GM21526 (cell line): ENCODE results near the gene PARD3.
"Not testable (repeated sequence)": the region's sequence is repeated elsewhere in the genome, so short reads cannot be mapped to it uniquely, and the experiment has no call there.

Experiments
- ATAC-seq: cut with Tn5 transposase; IDR thresholded peaks from one replicate; pipeline ENCODE4 v1.9.1; 2021; ENCODE audit warnings: moderate library complexity; ENCODE audit not compliant: unreplicated experiment, low FRiP score

The PARD3 gene

GRCh38 chr10:34661580-34661979 lies 153.5 kb downstream of the PARD3 start:
- no peak for ATAC-seq

GRCh38 chr10:34658934-34659333 lies 156.2 kb downstream of the PARD3 start:
- ATAC-seq, result no peak

GRCh38 chr10:34656661-34657060 lies 158.4 kb downstream of the PARD3 start:
- no peak for ATAC-seq

- peak; percentile 68 for ATAC-seq
These were observed 159.6 kb downstream of the PARD3 start for GRCh38 chr10:34655286-34656170.

GRCh38 chr10:34654211-34654610 lies 160.9 kb downstream of the PARD3 start:
- ATAC-seq, result no peak

- ATAC-seq, result no peak
These were observed 161.6 kb downstream of the PARD3 start for GRCh38 chr10:34653530-34653929.

DNA sequence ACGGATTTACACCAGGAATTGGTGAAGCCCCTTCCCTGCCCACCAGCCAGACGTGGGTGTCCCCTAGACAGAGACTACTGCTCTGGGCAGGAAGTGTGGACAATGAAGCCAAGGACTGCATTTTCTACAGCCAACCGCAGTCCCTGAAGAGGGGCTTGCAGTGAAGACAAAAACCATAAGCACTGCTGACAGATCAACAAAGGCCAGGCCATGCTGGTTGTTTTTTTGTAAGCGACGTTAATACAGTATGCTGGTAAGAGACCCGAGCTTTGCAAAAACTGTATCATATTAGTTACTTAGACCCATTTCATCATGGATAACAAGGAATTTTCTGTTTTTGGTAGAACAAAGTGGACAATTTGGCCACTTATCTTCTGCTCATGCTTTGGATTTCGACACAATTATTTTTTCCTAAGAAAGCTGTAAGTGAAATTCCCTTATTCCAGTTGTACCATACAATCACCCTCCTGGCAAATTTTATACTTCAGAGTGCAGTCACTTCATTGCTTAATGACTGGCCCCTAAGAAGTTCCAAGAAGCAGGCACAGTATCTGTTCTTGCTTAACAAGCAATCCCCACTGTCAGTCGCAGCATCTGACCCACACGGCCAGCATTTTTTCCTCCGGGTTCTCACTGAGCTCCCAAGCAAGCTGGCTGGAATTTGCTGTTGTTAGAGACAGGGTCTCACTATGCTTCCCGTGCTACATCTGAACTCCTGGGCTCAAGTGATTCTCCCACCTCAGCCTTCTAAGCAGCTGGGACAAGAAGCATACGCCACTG lies 163.5 kb downstream of the PARD3 start:
- ATAC-seq, result no peak

DNA sequence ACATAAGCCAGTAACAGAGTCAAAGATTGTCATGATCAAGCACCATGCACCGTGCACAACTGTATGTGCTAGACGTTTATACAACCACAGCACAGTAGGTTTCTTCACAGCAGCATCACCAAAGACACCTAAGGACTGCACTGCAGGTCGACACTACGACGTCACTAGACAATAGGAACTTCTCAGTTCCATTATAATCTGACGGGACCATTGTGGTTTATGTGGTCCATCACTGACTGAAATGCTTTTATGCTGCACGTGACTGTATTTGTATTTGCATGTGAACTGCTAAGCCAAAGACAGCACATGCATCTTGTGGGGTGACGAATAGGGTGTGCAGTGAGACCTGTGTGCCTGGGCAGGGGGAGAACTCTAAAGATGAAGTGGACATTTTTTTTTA lies 164.9 kb downstream of the PARD3 start:
- no peak for ATAC-seq

DNA sequence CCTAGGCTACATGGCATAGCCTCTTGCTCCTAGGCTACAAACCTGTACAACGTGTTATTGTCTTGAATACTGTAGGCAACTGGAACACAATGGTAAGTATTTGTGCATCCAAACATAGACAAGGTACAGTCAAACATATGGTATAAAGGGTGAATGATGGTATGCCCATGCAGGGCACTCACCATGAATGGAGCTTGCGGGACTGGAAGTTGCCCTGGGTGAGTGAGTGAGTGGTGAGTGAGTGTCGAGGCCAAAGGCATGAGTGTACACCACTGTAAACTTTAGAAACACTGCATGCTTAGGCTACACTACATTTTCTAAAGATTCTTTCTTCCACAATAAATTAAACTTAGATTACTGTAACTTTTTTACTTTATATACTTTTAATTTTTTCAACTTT lies 165.7 kb downstream of the PARD3 start:
- no peak for ATAC-seq

DNA sequence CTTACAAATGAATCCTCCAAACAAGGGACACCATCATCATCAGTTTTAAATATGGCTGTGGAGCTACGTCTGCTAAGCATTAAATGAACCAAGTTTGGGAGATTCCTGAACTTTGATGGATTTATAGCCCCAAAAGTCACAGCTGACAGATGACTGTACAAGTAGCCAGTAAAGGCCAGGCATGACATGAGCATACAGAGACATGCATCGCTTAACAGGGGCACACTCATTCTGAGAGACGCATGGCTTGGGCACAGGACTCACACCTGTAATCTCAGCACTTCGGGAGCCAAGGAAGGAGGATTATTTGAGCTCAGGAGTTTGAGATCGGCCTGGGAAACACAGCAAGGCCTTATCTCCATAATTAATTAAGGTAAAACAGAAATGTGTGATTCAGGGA lies 166.2 kb downstream of the PARD3 start:
- no peak for ATAC-seq

DNA sequence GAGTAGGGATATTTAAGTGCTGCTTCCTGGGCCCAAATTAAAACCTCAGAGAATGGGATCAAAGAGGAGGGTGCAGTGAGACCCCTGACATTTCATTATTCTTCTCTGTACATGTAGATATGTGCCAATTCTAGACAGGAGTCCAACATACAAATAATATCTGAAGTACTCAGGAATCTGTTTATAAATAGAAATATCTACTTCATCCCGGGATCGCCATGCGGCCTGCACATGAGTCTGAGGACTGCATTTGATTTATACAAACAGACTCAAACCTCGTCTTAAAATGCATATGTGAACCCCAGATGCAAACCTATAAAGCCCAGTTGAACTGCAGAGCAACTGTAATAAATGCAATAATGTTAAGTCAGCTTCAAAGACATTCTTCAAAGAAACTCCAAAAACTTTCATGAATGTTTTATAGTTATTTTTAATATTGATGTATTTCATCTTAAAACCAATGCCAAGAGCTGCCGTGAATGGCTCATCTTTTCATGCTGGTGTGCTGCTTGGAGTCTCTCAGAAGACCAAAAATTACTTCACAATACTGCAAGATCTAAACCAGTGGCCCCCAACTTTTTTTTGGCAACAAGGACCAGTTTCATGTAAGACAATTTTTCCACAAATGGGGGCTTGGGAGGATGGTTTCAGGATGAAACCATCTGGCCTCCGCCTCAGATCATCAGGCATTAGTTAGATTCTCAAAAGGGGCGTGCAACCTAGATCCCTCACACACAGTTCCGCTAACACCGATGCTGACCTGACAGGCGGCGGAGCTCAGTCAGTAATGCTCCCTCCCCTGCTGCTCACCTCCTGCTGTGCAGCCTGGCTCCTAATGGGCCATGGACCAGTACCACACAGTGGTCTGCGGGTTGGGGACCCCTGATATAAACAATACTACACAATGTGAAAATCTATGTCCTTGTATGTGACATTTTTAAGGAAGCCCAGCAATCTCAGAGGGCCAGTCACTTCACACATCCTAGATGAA lies 166.9 kb downstream of the PARD3 start:
- no peak for ATAC-seq

- no peak for ATAC-seq
These were observed 167.9 kb downstream of the PARD3 start for GRCh38 chr10:34647160-34647559.

DNA sequence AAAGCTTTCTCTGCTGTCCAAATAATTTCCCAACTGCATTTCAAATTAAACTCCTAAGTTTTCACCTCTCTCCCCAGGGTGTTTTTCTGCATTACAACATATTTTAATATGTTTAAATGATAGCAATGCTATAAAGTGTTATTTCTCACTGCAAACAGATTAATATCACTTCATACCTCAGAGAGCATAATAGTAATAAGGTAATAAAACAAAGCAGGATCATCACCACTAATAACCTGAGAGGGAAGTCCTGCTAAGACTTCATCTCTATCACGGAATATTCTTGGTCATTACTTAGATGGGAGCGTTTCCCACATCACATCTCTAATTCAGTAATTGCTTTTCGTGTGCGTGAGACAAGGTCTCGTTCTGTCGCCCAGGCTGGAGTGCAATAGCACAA lies 168.8 kb downstream of the PARD3 start:
- ATAC-seq, result no peak

DNA sequence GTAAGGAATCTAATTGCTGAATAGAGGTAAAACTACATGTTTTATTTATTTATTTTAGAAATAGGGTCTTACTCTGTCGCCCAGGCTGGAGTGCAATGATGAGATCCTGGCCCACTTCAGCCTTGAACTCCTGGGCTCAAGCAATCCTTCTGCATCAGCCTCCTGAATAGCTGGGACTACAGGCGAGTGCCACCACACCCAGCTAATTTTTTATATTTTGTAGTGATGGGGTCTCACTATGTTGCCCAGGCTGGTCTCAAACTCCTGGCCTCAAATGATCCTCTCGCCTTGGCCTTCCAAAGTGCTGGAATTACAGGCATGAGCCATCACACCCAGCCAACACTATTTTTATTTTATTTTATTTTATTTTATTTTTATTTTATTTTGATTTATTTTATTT lies 170.3 kb downstream of the PARD3 start:
- not testable (repeated sequence) for ATAC-seq

GRCh38 chr10:34644224-34644623 lies 170.9 kb downstream of the PARD3 start:
- ATAC-seq, result no peak

GRCh38 chr10:34643620-34644019 lies 171.5 kb downstream of the PARD3 start:
- ATAC-seq, result no peak

DNA sequence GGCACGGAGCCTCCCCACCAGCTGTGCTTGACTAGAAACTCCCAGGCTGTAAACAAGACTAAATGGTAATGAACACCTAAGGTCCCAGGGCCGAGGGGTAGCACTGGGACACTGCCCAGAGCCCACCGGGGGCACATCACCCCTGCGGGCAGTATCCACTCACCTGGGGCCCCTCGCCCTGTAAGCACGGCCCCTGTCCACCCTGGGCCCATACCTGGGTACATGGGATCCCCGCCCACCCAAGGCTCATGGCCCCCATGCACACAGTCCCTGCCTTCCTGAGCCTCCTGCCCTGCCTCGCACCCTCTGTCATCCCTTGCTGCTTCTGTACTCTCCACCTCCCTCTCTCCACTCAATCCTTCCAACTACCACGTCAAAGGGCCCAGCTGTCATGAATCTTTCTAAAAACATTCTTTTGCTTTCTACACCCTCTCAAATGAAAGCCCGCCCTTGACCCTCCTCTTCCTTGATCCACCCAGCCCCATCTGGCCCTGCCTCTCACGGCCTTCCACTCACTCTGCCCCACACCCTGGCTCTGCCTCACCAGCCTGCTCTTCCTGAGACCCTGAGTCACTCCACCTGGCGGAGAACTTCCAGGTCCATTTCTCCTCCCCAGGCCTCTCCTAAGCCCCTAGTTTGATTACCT lies 173.1 kb downstream of the PARD3 start:
- no peak for ATAC-seq

GRCh38 chr10:34641147-34641912 lies 173.8 kb downstream of the PARD3 start:
- ATAC-seq, result no peak

- ATAC-seq, result peak; percentile 57
These were observed 176.6 kb downstream of the PARD3 start for GRCh38 chr10:34638406-34639054.
